SK-N-SH (cell line): ENCODE data around the gene PIGK. TPM values are rescaled to one million over a fixed set of nuclear protein-coding genes. Genes with fewer than 3 reads are reported as not detected.

Experiments used
- CTCF ChIA-PET: fragments of 300-600, 350-600 bp; formaldehyde crosslinking; extraction: SDS; loops from one replicate; lab custom pipeline; 2021; lab: Yijun Ruan, JAX
- POLR2A ChIA-PET: fragments of 350-600 bp; sonication (Branson Sonifier 250); formaldehyde crosslinking; extraction: SDS; loops from one replicate; lab custom pipeline; 2020; ENCODE audit warnings: antibody characterized with exemption, inconsistent platforms; lab: Yijun Ruan, JAX
- DNase-seq: peaks from one replicate; pipeline ENCODE4 v3.0.0; 2012
- H2AFZ ChIP-seq: fragments of 200-600 bp; sonication (generic); 2 replicates; pipeline ENCODE4 v1.8.1; 2016; ENCODE audit warnings: antibody characterized with exemption, mild to moderate bottlenecking, low read depth
- H3F3A ChIP-seq: fragments of 200-600 bp; sonication (generic); replicated peaks from 2 replicates; pipeline ENCODE3; 2016; ENCODE audit warnings: antibody characterized with exemption, mild to moderate bottlenecking; ENCODE audit not compliant: insufficient read depth
- H3K27ac ChIP-seq, 2 experiments: fragments of 200-500 bp in 1 of 2; fragments of 200-600 bp in 1 of 2; sonication (Bioruptor generic) in 1 of 2; sonication (generic), shearing (Covaris generic) in 1 of 2; 2 replicates each; pipeline versions ENCODE4 v1.5.1 to v1.6.1; 2014 to 2016; ENCODE audit warnings: low read depth in 2 of 2, inconsistent platforms in 1 of 2, low read length in 1 of 2, mild to moderate bottlenecking in 1 of 2, mixed read lengths in 1 of 2
- H3K27me3 ChIP-seq: fragments of 200-600 bp; sonication (generic), shearing (Covaris generic); 2 replicates; pipeline ENCODE4 v1.6.1; 2016; ENCODE audit warnings: mixed run types; ENCODE audit not compliant: insufficient read depth
- H3K36me3 ChIP-seq, 2 experiments: fragments of 200-500 bp in 1 of 2; fragments of 200-600 bp in 1 of 2; sonication (Bioruptor generic) in 1 of 2; sonication (generic) in 1 of 2; replicated peaks in 1 of 2; 2 replicates each; pipeline versions ENCODE3 to v1.5.1; 2014 to 2016; ENCODE audit warnings: low read length in 1 of 2, mild to moderate bottlenecking in 1 of 2; ENCODE audit not compliant: insufficient read depth in 2 of 2, control insufficient read depth in 1 of 2
- H3K4me1 ChIP-seq, 2 experiments: fragments of 200-500 bp in 1 of 2; fragments of 200-600 bp in 1 of 2; sonication (Bioruptor generic) in 1 of 2; sonication (generic), shearing (Covaris generic) in 1 of 2; 2 replicates each; pipeline versions ENCODE4 v1.5.1 to v1.6.1; 2014 to 2016; ENCODE audit warnings: low read depth in 1 of 2, low read length in 1 of 2, mixed run types in 1 of 2; ENCODE audit not compliant: insufficient read depth in 2 of 2, control insufficient read depth in 1 of 2
- H3K4me2 ChIP-seq: fragments of 200-600 bp; sonication (generic), shearing (Covaris generic); 2 replicates; pipeline ENCODE4 v1.6.1; 2017; ENCODE audit warnings: mixed run types
- H3K4me3 ChIP-seq, 2 experiments: fragments of 200-500 bp in 1 of 2; fragments of 200-600 bp in 1 of 2; sonication (Bioruptor generic) in 1 of 2; sonication (generic), shearing (Covaris generic) in 1 of 2; 2 replicates each; pipeline versions ENCODE4 v1.5.1 to v1.8.1; 2014 to 2016; ENCODE audit warnings: low read depth in 2 of 2, inconsistent platforms in 1 of 2, low read length in 1 of 2, mild to moderate bottlenecking in 1 of 2, mixed read lengths in 1 of 2, moderate library complexity in 1 of 2
- H3K79me2 ChIP-seq: fragments of 200-600 bp; sonication (generic); 2 replicates; pipeline ENCODE4 v1.8.1; 2017; ENCODE audit warnings: mild to moderate bottlenecking; ENCODE audit not compliant: insufficient read depth
- H3K9ac ChIP-seq: fragments of 200-600 bp; sonication (generic); 2 replicates; pipeline ENCODE4 v1.6.1; 2017; ENCODE audit warnings: mixed run types
- H3K9me2 ChIP-seq: fragments of 200-600 bp; sonication (generic); 2 replicates; pipeline ENCODE4 v1.6.1; 2017; ENCODE audit warnings: mixed run types
- H3K9me3 ChIP-seq: fragments of 200-600 bp; sonication (generic); 2 replicates; pipeline ENCODE4 v1.6.1; 2017; ENCODE audit warnings: mixed run types, mild to moderate bottlenecking, moderate library complexity
- H4K20me1 ChIP-seq: fragments of 200-600 bp; sonication (generic); 2 replicates; pipeline ENCODE4 v1.6.1; 2017; ENCODE audit warnings: mild to moderate bottlenecking, mixed run types; ENCODE audit not compliant: insufficient read depth
- CHD2 ChIP-seq: fragments of 150-350 bp; IDR thresholded peaks from 2 replicates; pipeline ENCODE4 v1.6.1; 2018; ENCODE audit warnings: low read length; ENCODE audit not compliant: partially characterized antibody
- MEF2A ChIP-seq: IDR thresholded peaks from 2 replicates; pipeline ENCODE4 v1.4.0; 2012; ENCODE audit warnings: low read depth, borderline replicate concordance
- MXI1 ChIP-seq: IDR thresholded peaks from 2 replicates; pipeline ENCODE4 v1.6.1; 2012; ENCODE audit warnings: mild to moderate bottlenecking, low read depth, low read length, improper control_type of control experiment
- POLR2AphosphoS5 ChIP-seq: IDR thresholded peaks from 2 replicates; pipeline ENCODE4 v1.6.1; 2012; ENCODE audit warnings: low read depth, low read length
- RAD21 ChIP-seq: IDR thresholded peaks from 2 replicates; pipeline ENCODE4 v1.6.1; 2012; ENCODE audit warnings: mild to moderate bottlenecking, low read length
- TAF1 ChIP-seq: IDR thresholded peaks from 2 replicates; pipeline ENCODE4 v1.6.1; 2012; ENCODE audit warnings: low read depth, mild to moderate bottlenecking, low read length, moderate library complexity, borderline replicate concordance
- TCF12 ChIP-seq: IDR thresholded peaks from 2 replicates; pipeline ENCODE4 v1.4.0; 2012
- TEAD4 ChIP-seq: IDR thresholded peaks from 2 replicates; pipeline ENCODE4 v1.4.0; 2012; ENCODE audit warnings: mild to moderate bottlenecking, borderline replicate concordance; ENCODE audit not compliant: insufficient read depth
- YY1 ChIP-seq: IDR thresholded peaks from 2 replicates; pipeline ENCODE4 v1.4.0; 2012; ENCODE audit warnings: low read depth, mild to moderate bottlenecking
- ZBTB33 ChIP-seq: IDR thresholded peaks from 2 replicates; pipeline ENCODE4 v1.4.0; 2012; ENCODE audit warnings: low read depth, borderline replicate concordance
- WGBS: methylation state at CpG from one replicate; pipeline ENCODE4 v1.1.6; 2017; ENCODE audit warnings: low lambda C conversion rate; 5-methylcytosine and 5-hydroxymethylcytosine counted together
- polyA plus RNA-seq, 3 experiments: library from polyadenylated mRNA; depleted of rRNA; stranded (reverse); fragments of >200 nt; gene quantifications; 2 replicates each; pipeline ENCODE4 v1.2.3, GENCODE V29; 2012
- TF ChIP-seq, protein P1 (sequence below): fragments of 200-600 bp; sonication (generic); IDR thresholded peaks from 2 replicates; pipeline ENCODE4 v1.6.1; 2017; ENCODE audit warnings: antibody characterized with exemption, mild to moderate bottlenecking, moderate library complexity
- TF ChIP-seq, protein P2 (sequence below): fragments of 150-350 bp; IDR thresholded peaks from 2 replicates; pipeline ENCODE4 v1.6.1; 2017; ENCODE audit warnings: antibody characterized with exemption, low read length, low read depth, borderline replicate concordance

The PIGK gene
- polyA plus RNA-seq, 1 of the 3 experiments (the other 2 are of a cell fraction), result 11.5 TPM

- Histone ChIP-seq H3K4me2 (no peak overlapping the region), H3K27me3 (no peaks in the 10 kb centered on the region), H4K20me1 (no peaks in the 10 kb centered on the region), H3K79me2 (no peaks in the 10 kb centered on the region), H3K9ac (no peak overlapping the region), H3K27ac (no peak overlapping the region), H3K36me3 (peaks cover 0 to 5% of the 10 kb centered on the region in 2 experiments), H3K9me2 (no peaks in the 10 kb centered on the region), H3K9me3 (no peaks in the 10 kb centered on the region), H3K4me1 (no peaks in the 10 kb centered on the region), H3F3A (no peaks in the 10 kb centered on the region), H2AFZ (no peak overlapping the region), H3K4me3 (no peak overlapping the region)
- no peak for DNase-seq
- WGBS, result 65% methylated on average over 7 of the region's 7 CpGs
- no peak for TF ChIP-seq RAD21
- ChIA-PET CTCF (no interaction called here), POLR2A (no interaction called here)
These were observed 153.4 kb downstream of the PIGK start for GRCh38 chr1:77065693-77066342.

- CTCF ChIA-PET, result no interaction called here
- Histone ChIP-seq H3K9me2 (no peaks in the 10 kb centered on the region), H3K4me2 (no peak overlapping the region), H3F3A (no peaks in the 10 kb centered on the region), H3K9ac (no peak overlapping the region), H3K27me3 (no peaks in the 10 kb centered on the region), H3K79me2 (no peaks in the 10 kb centered on the region), H3K4me1 (no peaks in the 10 kb centered on the region), H3K27ac (no peak overlapping the region), H3K9me3 (no peaks in the 10 kb centered on the region), H2AFZ (no peak overlapping the region), H4K20me1 (no peaks in the 10 kb centered on the region), H3K4me3 (no peak overlapping the region), H3K36me3 (peaks cover 0 to 5% of the 10 kb centered on the region in 2 experiments)
- 90% methylated on average over 2 of the region's 2 CpGs for WGBS
- DNase-seq, result no peak
- POLR2A ChIA-PET, result no interaction called here
- TF ChIP-seq YY1 (no peak), TEAD4 (no peak), ZBTB33 (no peak), MXI1 (no peak), MEF2A (no peak), CHD2 (no peak), TCF12 (no peak), POLR2AphosphoS5 (no peak), TAF1 (no peak)
- TF ChIP-seq, protein P1, sequence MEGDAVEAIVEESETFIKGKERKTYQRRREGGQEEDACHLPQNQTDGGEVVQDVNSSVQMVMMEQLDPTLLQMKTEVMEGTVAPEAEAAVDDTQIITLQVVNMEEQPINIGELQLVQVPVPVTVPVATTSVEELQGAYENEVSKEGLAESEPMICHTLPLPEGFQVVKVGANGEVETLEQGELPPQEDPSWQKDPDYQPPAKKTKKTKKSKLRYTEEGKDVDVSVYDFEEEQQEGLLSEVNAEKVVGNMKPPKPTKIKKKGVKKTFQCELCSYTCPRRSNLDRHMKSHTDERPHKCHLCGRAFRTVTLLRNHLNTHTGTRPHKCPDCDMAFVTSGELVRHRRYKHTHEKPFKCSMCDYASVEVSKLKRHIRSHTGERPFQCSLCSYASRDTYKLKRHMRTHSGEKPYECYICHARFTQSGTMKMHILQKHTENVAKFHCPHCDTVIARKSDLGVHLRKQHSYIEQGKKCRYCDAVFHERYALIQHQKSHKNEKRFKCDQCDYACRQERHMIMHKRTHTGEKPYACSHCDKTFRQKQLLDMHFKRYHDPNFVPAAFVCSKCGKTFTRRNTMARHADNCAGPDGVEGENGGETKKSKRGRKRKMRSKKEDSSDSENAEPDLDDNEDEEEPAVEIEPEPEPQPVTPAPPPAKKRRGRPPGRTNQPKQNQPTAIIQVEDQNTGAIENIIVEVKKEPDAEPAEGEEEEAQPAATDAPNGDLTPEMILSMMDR, result no peak
- TF ChIP-seq, protein P2, sequence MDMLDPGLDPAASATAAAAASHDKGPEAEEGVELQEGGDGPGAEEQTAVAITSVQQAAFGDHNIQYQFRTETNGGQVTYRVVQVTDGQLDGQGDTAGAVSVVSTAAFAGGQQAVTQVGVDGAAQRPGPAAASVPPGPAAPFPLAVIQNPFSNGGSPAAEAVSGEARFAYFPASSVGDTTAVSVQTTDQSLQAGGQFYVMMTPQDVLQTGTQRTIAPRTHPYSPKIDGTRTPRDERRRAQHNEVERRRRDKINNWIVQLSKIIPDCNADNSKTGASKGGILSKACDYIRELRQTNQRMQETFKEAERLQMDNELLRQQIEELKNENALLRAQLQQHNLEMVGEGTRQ, result no peak
These were observed 155.0 kb downstream of the PIGK start for GRCh38 chr1:77064246-77064645.
